ENCODE results near the gene ZNF136. TPM values are rescaled to one million over a fixed set of nuclear protein-coding genes. Genes with fewer than 3 reads are reported as not detected.
A peak's percentile ranks its signal among the peaks of the same experiment; 100 is the strongest.

The ZNF136 gene
- total and polyA plus RNA-seq, 9 of the 15 experiments (the other 6 are each of a cell fraction or from before 2014, with no cell fraction given), result 1.0 to 5.3 (median 3.1) TPM

DNA sequence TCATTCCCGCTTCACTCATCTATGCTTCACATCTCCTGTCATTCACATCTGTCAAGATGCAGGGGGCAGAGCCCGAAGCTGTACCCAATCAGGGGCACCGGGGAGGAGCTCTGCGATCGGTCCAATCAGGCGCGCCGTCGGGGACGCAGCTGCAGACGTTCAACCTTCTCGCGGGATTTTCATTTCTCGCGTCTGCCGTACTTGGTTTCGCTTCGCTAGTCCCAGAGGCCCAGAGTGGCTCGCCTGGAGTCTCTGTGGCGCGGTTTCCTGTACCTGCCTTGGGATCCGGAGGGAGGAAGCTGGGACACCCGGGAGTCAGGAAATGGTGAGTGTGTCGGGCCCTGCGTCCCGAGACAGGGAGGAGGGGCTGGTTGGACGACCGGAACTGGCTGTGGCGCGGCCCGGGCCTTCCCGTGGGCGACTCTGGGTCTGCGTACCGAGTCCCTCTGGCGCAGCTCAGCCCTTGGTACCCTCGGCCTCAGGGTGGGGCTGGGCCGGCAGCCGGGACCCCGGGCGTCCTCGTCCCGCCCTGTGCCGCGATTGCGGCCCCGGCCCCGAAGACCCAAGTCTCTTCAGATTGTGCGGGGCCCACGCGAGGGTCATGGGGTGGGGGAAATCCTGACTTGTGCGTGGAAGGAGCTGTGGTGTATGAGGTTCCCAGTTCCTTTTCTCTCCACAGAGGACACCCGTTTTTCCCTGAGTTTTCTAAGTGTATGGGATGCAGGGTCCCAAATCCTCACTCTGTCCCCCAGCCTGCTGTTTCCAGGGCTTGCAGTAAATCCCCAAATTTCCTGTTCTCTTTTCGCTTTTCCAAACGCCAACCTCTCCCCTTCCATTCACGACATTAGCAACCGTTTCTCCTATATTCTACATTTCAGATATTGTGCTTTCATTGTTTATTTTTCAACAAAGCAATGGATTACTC lies at the start of gene ZNF136 (continued):
- TF ChIP-seq, protein P1, sequence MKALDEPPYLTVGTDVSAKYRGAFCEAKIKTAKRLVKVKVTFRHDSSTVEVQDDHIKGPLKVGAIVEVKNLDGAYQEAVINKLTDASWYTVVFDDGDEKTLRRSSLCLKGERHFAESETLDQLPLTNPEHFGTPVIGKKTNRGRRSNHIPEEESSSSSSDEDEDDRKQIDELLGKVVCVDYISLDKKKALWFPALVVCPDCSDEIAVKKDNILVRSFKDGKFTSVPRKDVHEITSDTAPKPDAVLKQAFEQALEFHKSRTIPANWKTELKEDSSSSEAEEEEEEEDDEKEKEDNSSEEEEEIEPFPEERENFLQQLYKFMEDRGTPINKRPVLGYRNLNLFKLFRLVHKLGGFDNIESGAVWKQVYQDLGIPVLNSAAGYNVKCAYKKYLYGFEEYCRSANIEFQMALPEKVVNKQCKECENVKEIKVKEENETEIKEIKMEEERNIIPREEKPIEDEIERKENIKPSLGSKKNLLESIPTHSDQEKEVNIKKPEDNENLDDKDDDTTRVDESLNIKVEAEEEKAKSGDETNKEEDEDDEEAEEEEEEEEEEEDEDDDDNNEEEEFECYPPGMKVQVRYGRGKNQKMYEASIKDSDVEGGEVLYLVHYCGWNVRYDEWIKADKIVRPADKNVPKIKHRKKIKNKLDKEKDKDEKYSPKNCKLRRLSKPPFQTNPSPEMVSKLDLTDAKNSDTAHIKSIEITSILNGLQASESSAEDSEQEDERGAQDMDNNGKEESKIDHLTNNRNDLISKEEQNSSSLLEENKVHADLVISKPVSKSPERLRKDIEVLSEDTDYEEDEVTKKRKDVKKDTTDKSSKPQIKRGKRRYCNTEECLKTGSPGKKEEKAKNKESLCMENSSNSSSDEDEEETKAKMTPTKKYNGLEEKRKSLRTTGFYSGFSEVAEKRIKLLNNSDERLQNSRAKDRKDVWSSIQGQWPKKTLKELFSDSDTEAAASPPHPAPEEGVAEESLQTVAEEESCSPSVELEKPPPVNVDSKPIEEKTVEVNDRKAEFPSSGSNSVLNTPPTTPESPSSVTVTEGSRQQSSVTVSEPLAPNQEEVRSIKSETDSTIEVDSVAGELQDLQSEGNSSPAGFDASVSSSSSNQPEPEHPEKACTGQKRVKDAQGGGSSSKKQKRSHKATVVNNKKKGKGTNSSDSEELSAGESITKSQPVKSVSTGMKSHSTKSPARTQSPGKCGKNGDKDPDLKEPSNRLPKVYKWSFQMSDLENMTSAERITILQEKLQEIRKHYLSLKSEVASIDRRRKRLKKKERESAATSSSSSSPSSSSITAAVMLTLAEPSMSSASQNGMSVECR (CRISPR knock-in tag; IDR thresholded peaks at IDR 0.05), result 0 out of 2 replicates have a peak, but pooled peaks have one; percentile 52
- no peak for TF ChIP-seq IFI16 (CRISPR knock-in tag; IDR thresholded peaks at IDR 0.05)
- TF ChIP-seq, protein P2, sequence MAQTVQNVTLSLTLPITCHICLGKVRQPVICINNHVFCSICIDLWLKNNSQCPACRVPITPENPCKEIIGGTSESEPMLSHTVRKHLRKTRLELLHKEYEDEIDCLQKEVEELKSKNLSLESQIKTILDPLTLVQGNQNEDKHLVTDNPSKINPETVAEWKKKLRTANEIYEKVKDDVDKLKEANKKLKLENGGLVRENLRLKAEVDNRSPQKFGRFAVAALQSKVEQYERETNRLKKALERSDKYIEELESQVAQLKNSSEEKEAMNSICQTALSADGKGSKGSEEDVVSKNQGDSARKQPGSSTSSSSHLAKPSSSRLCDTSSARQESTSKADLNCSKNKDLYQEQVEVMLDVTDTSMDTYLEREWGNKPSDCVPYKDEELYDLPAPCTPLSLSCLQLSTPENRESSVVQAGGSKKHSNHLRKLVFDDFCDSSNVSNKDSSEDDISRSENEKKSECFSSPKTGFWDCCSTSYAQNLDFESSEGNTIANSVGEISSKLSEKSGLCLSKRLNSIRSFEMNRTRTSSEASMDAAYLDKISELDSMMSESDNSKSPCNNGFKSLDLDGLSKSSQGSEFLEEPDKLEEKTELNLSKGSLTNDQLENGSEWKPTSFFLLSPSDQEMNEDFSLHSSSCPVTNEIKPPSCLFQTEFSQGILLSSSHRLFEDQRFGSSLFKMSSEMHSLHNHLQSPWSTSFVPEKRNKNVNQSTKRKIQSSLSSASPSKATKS (CRISPR knock-in tag; IDR thresholded peaks at IDR 0.05), result no peak
- no peak for TF ChIP-seq ZNF263 (CRISPR knock-in tag; IDR thresholded peaks at IDR 0.05; ENCODE audit: borderline replicate concordance)
- TF ChIP-seq SP1 (CRISPR knock-in tag; IDR thresholded peaks at IDR 0.05), result no peak
- no peak for TF ChIP-seq SRSF7 (optimal IDR thresholded peaks at IDR 0.05; ENCODE audit: low read depth, low read length)
- TF ChIP-seq, protein P3, sequence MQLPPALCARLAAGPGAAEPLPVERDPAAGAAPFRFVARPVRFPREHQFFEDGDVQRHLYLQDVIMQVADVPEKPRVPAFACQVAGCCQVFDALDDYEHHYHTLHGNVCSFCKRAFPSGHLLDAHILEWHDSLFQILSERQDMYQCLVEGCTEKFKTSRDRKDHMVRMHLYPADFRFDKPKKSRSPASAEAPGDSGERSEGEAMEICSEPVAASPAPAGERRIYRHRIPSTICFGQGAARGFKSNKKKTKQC (CRISPR knock-in tag; IDR thresholded peaks at IDR 0.05), result peak; percentile 66; the same call in 1 of the 2 replicates
- peak in 1 of 2 experiments; percentile 76; a peak in 2 of 4 replicates for TF ChIP-seq MAZ (CRISPR knock-in tag; conservative IDR thresholded peaks at IDR 0.05 in 1 of 2, IDR thresholded peaks at IDR 0.05 in 1 of 2)
- TF ChIP-seq MYC (IDR thresholded peaks at IDR 0.05; ENCODE audit: low read depth, low read length), result peak; percentile 44; the same call in 1 of the 2 replicates
- TF ChIP-seq MYC (CRISPR knock-in tag; IDR thresholded peaks at IDR 0.05; ENCODE audit: borderline replicate concordance, low read depth), result no peak
- no peak for TF ChIP-seq KLF6 (CRISPR knock-in tag; IDR thresholded peaks at IDR 0.05; ENCODE audit: borderline replicate concordance)
- 0 out of 2 replicates have a peak, but pooled peaks have one; percentile 23 for TF ChIP-seq ELF2 (CRISPR knock-in tag; IDR thresholded peaks at IDR 0.05)

All from K562 (cell line).